ENCODE data around the gene BORCS6.

The BORCS6 gene

DNA sequence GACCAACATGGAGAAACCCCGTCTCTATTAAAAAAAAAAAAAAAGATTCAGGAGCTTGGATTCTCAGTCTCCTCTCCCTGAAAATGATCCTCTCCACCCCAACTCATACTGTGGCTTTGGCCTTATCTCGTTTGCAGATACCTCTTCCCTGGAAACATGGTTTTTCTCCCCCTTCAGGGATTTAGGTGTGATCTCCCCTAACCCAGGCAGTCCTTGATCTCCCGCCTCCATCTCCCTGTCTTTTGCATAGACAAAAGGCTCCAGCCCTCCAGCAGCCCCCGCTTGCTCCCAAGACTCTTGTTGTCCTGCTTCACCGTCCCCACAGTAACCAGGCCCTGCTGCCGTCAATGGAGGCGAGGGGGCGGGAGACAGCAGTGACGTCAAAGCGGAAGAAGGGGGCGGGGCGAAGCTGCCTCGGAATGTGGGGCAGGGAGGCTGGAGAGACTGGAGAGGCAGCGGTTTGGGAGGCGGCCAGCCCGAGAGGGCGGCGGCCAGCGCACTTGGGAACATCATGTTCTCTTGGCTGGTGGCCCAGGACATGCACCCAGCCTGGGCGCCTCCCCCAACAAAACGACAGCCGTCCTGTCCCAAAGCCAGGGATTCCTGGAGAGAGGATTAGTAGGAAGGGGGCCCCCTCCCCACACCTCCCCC is 35.9 kb downstream of the BORCS6 start:
- ATAC-seq: no peak

DNA sequence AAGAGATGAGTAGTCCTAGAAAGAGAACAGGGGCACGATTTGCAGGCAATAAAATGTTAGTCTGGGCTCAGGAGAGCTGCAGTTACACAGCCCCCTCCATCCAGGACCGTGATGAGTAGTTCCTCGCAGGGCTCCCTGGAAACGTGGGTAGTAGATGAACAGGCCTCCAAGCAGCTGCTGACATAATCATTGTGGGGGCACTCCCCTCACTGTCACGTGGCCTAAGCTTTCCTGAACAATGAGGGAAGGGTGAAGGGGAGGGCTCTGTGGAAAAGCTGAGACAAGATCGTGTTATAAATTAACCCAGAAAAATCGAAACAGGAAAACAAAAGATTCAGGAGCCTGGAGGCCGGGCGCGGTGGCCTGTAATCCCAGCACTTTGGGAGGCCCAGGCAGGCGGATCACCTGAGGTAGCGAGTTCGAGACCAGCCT is 36.4 kb downstream of the BORCS6 start:
- ATAC-seq: no peak

DNA sequence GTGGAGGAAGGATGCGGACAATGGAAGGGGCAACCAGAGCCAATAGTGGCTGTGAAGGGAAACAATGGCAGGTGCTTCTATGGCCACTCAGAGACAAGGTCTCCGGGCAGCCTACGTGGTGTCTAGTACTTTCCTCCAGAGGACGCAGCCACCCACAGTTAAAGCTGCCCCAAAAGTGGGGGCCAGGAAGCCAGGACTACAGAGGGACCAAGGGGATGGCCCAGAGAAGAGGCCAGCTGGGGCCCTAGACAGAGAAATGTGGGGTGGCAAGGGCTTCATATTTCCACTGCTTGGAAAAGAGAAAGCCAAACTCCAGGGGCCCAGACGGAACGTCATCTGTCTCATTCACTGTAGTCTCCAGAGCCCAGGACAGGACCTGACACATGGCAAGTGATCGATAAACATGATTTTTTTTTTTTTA is 36.9 kb downstream of the BORCS6 start:
- no peak for ATAC-seq

DNA sequence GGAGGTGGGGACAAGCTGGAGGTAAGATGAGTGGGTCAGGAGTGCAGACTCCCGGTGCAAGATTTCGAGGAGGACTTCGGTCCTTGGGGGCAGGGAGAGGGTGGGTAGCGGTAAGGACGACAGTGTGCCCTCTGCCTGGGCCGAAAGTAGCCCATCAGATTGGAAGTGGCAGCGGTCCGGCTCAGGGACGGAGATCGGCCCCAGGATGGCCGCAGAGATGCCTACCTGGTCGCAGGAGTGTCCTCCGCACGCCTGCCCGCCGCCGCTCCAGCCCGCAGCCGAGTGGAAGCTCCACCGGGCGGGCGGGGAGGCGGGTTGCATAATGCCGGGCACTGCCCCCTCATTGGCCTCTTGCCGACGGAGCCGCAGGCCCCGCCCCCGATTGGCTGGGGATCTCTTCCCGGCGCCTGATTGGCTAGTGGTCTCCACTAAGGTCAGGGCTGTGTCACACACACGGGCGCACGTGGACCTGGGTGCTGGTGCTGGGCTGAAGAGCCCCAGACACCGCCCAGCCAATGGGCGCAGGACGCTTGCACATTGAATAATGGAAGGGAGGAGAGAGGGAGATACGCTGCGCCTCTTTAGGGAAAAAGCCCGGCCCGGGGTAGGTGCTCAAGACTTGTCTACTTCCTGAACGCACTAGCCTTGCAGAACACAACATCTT is 37.7 kb downstream of the BORCS6 start, which contains the start of gene PER1:
Gene PER1 (minus strand): TSS at position 293 of the 664 bp plus-strand sequence. CDS start 1,698 bp downstream, outside the sequence.
- ATAC-seq: peak; percentile 37 to 44

DNA sequence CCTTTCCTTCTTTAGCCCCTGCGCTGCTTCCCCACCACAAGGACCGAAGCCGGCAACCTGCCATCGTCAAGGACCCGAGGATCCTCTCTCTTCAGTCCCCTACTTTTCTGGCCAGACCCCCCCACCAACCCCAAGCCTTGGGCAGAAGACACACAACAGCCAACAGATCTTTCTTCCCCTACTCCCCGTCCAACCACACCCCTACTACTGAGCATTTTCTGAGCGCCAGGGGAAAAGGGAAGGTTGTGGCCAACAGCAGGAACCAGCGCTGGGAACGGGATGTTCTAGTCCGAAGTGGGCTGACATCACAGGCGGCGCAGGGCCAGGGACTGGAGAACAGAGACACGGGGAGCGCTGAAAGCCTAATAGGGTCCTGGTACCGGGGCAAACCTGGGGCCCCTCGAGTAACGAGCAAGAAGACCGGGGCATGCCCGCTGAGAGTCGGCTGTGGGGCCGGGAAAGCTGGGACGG is 38.3 kb downstream of the BORCS6 start:
- ATAC-seq: no peak

DNA sequence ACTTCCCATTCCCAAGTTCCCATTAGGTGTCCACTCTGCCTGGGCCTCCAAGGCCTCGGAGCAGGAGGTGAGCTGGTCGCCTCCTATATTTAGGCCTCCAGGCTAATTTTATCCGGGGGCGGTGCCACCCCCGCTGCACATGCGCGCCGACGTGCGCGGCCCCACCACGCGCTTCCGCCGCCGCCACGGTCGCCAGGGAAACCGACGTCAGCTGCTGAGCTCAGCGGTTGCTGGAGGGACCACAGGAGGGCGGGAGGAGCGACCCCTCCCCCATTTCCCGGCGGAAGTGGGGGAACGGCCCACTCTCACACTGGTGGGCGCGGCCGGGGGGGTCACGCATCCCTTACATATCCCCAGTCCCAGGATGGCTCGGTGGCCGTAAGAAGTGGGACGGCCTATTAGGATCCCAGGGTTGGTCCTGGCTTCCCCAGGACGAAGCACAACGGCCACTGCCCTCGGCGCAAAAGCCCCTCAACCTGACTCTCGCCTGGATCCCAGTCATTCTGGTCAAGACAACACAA is 38.8 kb downstream of the BORCS6 start:
- ATAC-seq: peak; percentile 41 to 54

DNA sequence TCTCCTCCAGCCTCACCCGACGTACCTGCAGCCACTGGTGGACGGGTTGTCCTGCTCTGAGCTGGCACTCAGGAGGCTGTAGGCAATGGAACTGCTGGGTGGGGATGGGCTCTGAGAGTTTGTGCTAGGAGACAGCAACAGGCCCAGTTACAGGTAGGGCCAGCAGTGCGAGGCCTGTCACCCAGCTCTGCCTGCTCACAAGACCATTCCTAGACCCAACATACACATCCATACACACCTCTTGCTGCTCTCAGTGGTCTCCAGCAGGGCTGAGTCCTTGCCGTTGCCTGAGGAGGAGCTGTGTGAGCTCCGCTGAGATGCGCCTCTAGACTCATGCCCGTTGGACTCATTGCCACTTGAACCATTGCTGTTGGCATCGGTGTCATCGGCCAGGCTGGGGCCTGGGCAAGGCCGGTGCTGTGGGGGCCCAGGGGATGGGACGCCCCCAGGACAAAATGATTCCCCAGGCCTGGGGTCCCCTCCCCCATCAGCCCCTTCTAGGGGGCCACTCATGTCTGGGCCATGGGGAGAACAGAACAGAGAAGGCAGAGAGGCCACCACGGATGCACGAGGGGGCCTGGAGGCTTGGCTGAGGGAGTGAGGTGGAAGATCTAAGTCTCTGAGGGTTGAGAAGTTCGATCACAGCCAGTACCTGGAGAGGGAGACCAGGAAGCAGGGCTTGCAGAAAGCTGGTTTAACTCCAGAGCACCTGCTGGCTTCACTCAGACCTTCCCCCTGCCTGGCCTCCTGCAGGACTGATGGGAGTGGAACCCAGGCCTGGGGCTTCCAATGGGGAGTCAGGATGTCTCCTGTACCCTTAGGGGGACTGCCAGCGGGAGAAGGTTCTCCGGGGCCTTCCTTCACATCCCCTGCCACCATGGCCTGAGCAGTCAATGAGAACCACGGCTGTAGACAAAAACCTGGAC is 39.5 kb downstream of the BORCS6 start:
- no peak for ATAC-seq

DNA sequence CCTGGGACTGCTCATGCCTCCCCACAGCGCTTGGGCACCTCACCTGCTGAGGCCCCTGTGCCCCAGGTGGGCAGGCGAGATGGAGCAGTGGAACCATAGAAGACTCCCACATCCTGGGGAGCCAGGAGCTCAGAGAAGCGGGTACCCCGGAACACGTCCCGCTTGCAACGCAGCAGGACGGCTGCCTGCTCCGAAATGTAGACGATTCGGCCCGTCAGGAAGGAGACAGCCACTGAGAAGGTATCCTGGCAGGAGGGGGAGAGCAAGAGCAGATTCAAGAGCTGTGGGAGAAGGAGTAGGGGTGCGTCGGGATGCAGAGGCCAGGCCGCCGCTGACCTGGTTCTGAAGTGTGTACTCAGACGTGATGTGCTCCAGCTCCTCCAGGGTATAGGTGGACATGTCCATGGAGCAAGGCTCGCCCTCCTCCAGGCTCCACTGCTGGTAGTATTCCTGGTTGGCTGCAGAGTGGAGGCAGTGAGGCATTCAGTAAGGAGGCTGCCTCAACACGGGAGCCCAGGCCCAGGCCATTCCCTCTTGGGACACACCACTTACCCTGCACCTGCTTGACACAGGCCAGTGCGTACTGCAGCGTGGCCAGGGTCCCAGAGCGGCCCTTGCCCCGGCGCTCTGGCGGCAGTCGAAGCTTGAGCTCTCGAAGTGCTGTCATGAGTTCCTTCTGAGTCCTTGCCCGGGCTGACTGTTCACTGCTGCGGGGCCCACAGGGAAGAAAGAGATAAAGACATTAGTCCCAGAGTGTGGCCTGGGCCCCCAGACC is 40.4 kb downstream of the BORCS6 start:
- no peak for ATAC-seq

DNA sequence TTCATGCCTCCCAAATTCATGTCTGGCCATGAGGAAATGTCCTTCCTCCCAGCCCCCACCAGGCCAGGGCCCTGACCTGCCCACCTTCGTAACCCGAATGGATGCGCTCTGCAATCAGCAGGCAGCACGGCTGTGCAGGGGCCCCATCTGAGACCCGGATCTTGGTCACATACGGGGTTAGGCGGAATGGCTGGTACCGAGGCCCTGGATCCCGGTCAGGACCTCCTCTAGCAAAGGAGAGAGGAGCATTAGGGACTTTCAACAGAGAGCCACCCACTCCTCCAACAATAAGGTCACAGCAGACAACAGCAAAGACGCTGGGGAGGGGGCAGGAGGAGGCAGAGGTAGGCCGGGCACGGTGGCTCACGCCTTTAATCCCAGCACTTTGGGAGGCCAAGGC is 41.4 kb downstream of the BORCS6 start:
- ATAC-seq: no peak

DNA sequence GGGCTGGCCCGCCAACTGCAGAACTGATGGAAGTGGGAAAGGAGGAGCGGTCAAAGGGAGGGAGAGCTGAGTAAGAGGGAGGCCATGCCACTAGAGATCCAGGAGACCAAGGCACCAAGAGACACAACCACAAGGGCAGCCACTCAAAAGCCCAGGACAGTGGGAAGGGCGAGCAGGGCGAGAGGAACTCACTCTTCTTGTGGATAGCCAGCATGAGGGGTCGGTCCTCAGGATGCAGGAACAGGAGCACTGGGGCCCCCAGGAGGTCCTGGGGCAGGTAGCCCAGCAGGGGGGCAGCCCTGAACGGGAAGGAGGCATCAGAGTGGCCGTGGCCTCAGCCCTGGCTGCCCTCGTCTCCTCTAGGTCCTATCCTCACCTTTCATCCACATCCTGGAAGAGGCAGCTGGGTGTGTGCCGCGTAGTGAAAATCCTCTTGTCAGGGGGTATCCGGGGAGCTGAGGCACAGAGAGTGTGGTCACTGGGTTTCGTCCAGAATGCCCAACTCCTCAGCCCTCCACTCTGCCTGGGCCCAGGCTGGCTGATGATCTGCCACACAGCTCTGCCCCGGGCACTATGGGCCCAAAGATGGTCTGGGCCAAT is 42.1 kb downstream of the BORCS6 start:
- ATAC-seq: no peak

DNA sequence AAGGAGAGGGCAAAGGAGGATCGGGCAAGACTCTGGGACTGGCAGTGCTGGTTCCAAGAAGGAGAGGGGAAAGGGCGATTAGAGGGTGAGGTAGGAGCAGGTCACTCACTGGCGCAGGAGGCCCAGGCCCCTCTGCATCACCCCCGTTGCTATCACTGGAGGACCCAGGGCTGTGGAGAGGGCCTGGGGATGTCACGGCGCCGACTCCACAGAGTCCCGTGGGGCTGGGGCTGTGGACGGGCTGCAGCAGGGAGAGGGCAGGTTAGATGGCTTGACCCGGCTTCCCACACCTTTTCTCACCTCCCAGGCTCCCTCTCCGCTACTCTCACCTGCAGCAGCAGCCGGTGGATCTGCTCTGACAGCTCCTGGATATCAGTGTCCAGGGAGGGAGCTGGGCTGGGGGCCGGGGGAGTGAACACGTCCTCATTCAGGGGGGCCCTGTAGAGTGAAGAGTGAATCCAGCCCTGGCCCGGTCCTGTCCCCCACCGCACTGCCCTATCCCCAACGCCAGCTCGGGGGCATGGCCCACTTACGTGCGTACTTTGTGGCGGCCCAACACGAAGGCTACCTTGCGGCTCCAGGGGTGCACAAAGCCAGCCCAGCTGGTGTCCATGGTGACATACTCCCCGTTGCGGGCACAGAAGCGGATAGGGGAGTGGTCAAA is 42.7 kb downstream of the BORCS6 start:
- ATAC-seq: no peak

DNA sequence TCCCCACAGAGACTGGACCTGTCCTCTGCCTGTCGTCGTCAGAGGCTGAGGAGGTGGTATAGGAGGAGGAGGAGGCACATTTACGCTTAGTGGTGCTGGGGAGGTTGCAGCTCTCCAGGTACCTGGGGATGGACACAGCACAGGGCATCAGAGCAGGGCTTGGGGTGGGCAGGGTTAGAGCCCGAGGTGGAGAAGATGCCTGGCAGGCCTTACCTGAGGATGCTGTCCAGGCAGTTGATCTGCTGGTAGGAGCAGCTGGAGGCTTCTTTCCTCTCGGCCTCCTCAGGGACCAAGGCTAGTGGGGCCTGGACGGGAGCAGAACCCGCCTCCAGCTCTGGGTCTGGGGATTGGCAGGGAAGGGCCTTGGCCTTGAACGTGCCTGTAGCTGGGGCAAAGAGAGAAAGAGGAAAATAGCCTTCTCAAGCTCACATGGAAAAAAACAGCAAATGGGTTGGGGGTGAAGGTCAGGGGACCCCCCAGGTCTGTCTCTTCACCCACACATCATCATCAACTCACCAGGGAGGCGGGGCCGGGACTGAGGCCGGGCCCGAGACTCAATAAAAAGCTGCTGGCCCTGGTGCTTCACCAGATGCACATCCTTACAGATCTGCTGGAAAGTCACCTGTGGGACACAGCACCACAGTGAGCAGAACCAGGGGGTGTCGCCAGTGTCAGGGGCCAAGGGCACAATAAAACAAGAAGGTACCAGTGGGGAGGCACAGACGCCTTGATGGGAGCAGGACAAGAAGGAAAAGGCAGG is 43.4 kb downstream of the BORCS6 start:
- no peak for ATAC-seq

DNA sequence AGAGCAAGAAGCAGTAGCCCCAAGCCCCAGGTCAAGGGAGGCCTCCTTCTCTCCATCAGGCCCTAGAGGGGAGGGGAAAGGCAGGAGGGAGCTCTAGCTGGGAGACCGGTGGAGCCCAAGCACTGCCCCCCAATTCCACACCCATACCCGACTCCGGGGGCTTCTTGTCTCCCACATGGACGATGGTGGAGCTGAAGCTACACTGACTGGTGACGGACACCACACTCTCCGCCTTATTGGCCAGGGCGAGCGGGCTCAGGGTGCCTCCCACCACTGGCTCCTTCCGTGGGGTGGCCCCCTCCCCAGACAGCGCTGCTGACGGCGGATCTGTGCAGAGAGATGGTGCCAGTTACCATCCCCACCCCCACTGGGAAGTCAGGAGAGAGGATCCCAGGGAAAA is 44.2 kb downstream of the BORCS6 start:
- no peak for ATAC-seq

DNA sequence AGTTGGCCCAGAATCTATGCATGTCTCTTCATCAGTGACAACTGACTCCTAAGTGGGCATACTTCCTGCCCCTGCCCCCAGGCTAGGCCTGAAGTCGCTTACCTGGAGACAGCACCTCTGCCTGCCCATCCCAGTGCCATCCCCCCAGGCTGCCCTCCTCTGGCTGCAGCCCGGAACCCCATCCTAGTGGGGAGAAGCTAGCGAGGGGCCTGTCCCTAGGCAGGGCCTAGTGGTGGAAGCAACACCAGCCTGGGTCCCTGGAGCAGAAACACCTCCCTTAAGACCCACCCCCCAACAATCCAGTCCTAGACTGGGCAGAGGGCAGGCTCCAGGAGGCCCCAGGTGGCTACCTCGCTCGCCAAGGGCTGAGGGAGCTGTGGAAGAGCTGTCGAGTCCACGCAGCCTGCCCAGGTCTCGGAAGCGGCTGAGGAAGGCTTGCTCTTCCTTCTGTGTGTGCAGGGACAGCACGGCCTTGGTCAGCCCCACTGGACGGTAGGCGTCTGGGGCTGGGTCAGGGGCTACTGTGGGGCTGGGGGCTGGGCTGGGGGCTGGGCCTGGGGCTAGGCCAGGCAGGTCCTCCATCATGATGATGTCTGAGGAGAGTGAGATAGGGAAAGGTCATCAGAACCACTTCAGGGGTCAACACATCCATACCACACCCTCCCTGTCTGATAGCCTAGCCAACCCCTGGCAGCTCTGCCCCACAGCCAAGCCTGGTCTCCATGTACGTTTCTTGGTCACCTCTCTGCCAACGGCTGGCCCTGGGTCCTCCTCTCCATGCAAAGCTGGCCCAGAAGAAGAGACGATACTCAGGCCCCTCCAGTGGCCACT is 45.4 kb downstream of the BORCS6 start:
- no peak for ATAC-seq

DNA sequence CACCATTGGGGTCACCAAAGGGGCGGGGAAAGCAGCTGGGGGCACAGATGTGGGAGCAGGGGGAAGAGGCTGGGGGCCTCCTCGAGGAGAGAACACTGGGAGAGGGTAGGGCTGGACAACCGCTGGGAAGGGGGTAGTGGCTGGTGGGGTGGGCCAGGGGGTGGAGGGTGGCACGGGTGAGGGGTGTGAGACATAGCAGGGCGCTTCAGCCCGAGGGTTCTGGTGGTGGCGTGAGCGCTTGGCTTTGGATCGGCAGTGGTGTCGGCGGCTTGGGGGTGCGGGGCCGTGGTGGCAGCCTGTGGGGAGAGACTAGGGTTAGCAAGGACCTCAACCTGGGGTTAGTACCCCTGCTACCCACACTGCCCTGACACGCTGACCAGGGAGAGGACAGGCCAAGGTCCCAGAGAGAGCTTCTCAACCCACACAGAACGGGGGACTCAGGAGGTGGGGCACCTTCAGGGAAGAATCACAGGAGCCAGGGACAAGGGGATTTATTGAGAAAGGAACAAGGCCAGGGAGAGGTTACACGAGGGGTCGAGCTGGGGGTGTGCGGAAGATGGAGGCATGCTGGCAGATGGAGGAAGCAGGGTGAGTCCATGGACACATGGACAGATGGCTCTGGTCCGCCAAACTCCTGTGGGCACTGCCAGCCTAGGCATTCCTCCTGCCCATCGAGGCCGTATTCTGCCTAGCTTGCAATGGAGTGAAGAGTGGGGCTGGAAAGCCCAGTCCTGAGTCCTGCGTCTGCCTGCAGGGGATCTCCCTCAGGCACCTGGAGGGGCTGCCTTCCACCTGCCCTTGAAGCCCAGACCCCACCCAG is 46.2 kb downstream of the BORCS6 start:
- no peak for ATAC-seq

DNA sequence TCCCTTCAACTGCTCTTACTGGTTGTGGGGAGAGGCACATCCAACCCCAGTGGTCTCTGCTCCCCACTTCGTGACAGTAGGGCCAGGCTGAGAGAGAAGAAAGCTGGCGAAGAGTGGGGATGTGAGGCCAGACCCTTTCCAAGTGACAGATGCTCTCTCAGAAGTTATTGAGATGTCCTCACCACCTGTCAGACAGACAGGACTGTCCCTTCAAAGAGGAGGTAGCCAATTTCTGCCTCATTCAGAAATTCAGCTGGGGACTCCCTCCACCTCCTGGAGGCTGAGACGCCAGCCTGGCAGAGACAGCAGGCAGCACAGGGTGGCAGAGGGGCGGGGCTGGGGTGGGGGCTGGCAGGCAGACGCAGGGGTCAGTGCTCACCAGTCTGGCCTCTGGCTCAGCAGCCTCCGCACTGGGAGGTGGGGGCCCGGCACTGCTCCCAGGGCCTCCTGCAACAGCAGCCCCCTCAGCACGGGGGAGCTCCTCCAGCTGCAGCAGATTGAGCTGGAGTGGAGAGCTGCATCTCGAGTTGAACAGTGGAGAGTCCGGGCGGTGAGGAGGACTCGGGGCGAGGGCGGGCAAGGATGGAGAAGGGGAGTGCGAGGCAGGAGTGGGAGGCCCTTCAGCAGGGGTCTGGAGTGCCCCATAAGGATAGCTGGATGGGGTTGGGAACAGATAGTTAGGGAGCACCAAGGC is 46.9 kb downstream of the BORCS6 start:
- ATAC-seq: no peak

DNA sequence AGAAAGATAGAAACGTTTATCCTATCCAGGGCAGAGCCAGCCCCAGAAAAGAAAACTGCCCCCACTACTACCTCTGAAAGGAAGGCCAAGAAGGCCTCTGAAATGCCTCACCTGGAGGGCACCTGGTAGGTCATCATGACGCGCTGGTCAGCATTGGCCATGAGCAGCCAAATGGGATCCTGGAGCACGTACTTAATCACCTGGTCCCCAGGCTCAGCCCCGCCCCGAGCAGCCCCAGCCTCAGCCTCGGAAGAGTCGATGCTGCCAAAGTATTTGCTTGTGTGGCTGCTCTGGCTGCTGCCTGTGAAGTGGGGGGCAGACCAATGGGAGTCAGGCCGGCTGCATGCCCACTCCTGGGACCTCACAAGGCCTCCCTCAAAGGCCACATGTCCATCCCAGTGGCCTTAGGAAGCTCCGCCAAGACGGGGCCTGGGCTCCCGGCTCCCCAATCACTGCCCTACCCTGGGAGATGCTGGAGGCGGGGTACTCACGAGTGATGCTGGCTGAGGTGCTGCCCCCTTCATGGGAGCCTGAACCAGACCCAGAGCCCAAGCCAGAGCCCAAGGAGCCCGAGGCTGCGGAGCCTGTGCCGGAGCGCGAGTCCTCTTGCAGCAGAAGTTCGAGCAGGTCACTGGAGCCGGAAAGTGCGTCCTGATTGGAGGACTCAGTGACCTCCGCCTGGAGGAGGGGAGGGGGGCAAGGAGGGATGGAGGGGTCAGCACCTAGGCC is 47.7 kb downstream of the BORCS6 start:
- no peak for ATAC-seq

Data from activated CD4-positive, CD25-positive, alpha-beta regulatory T cell treated with anti-CD3 and anti-CD28 coated beads, Interleukin-2, amount 50 U/mL, for 24 hours (primary cell).